Suppressor macrophage treated with lipopolysaccharide for 1 hour (primary cell): ENCODE measurements around the gene MYCT1.

Experiments
- DNase-seq, 3 donors: peaks; one replicate each; pipeline ENCODE4 v3.0.0-alpha.2; 2020 to 2022

Gene MYCT1

DNA sequence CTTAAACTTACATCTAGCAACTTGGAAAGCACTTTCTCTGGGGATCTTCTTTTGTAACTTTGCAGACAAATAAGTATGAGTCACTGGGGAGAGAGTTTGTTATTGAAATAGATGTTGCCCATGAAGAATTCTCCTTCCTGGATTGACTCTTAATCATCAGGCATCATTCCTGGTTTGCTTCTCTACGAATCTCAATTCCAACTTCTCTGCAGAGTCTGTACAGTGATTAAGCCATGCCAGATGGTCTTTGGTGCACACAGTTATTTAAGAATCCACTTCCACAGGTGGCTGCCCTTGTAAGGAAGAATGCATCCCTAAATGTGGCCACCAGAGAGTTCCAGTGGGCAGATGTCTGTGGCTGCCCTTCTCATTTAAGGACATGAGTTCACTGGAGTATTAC lies 25.7 kb downstream of the MYCT1 start:
- DNase-seq, result no peak

DNA sequence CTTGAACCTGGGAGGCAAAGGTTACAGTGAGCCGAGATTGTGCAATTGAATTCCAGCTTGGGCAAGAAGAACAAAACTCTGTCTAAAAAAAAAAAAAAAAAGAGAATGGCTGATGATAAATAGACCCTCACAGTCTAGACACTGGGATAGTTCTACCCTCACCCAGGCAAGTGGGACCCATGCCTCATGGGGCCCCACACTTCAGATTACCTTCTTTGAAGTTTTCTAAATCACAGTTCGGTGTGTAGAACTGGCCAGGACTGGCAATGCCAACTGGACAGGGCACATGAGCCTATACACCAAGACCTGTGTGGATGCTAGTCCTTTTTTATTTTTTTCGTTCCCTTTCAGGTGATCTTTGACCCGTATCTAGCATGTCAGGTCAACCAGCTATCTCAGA lies 28.6 kb downstream of the MYCT1 start:
- DNase-seq, result no peak

DNA sequence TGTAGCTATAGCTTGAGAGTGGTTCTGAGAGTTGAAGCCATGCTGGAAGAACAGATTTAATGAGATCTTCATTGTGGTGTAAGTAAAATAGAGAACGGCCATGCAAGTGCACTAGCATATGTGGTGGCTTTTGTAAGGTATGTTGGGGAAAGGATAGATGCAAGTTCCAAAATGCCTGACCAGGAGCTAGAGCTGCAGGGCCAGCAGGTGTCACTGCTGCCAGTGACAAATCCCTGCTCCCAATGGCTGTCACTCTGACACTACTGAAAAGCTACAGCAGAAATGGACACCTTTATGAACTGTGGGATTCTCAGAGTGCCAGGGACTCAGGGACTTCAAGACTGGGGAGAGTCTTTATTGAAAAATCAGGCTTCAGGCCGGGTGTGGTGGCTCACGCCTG lies 29.8 kb downstream of the MYCT1 start:
- DNase-seq, result no peak

DNA sequence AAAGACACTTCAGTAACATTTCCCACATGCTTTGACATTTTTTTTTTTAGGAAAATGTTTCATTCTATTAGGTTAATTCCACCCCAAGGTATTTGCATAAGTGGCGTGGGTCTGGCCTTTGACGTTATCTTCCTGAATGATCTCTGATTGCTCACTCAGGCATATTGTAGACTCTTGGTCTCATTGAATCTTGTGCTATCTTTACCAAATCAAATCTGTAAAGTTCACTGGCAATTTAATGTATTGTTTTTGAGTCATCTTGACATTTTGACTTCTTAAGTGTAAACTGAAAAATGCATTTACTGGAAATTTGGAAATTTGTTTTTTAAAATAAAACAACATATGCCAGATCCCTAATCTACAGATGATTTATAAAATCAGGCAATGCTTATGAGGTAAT lies 36.9 kb downstream of the MYCT1 start:
- DNase-seq, result no peak

DNA sequence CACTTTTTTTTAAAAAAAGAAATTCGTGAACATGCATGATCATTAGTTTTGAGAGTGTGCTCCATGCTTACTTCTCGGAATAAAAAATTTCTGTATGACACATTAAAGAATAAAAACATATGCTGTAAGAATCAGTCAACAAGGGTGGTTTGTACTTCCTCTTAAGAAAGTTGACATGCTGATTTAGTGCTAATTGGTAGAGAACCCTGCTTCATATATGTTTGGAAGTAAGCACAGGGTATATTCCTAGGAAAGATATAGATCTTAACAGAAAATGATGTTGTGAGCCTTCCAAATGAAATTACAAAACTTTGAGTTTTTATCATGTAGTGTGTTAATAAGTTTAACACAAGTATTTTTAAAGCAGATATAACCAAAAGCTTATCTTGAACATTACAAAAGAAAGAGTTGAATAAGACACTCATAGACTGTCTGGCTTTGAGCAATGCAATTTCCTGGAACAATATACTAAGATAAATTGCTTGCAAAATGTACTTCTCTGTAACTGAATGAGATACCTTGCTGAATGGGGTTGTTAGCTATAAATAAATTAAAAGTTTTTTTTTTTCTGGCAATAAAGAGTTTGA lies 39.1 kb downstream of the MYCT1 start:
- DNase-seq, result no peak

DNA sequence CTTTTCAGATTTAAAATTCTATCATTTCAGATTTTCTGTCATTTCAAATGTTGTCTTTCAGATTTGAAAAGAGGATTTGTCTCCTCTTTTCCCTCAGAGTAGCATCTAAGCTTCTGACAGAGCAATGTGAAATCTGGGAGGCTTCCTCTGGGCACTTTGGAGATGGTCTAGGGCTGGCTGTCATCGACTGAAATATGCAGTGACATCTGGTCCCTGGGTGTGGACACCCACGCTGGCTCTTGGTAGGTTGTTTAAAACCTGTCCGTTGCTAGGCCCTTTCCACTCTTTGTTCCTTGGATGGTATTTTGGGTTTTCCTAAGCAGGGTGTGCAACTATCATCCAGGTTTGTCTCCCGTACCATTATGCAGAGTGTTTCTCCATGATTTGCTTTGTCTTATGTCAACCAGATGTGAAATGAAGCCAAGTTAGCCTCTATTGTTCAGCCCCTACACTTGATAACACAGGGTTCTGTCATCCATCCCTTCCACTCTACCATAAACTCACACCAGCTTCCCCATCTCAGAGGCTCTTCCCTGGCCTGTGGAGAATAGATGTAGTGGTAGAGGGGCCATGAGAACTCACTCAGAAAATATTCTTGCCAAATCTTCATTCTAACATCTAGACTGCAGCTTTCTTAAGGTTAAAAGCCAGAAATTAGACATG lies 47.9 kb downstream of the MYCT1 start:
- DNase-seq, result no peak

DNA sequence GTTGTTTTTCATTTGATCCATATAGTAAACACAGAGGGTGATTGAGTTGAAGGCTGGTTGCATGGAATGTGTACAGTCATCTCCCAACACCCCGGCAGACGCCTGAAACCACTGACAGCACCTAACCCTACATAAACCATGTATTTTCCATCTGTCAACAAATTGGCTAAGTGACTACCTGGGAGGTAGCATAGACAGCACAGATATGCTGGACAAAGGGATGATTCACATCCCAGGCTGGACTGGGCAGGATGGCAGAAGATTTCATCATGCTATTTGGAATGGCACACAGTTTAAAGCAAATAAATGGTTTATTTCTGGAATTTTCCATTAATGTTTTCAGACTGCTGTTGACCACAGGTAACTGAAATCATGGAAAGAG lies 48.5 kb downstream of the MYCT1 start:
- no peak for DNase-seq

DNA sequence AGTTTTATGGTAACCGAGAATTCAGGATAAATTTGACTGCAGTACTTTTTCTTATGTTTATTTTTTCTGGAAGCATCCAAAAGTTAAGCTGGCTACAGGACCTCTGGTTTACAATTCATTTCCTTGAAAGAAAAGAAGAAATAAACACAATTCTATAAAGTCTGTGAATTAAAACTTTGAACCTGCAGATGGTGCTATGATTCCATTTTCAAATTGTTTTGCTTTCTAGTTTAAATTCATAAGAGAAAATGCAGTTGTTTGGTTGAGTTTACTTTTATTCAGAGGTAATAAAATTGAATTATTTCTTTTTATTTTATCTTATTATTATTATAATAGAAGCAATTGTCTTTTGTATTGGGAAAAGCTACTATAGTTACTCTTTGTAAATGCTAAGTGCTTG lies 51.1 kb downstream of the MYCT1 start:
- DNase-seq, result peak in 1 of 3 donors; percentile 5

DNA sequence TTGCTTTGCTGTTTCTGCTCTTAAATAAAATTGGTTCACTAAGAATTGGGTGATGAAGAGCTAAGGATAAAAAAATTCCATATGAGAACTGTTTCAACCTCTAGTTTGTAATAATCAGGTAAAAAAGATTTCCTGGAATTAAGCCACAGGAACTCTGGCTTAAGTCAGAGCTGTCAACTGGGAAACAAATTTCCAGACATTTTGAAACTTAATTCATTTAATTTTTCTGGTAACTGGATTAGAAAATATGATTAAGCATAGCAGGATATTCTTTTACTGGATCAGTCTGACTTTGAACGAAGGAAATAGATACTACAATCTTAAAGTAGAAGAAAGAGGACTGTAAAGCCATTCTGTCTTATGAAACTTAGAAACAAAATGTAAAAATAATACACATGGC lies 51.6 kb downstream of the MYCT1 start:
- no peak for DNase-seq

DNA sequence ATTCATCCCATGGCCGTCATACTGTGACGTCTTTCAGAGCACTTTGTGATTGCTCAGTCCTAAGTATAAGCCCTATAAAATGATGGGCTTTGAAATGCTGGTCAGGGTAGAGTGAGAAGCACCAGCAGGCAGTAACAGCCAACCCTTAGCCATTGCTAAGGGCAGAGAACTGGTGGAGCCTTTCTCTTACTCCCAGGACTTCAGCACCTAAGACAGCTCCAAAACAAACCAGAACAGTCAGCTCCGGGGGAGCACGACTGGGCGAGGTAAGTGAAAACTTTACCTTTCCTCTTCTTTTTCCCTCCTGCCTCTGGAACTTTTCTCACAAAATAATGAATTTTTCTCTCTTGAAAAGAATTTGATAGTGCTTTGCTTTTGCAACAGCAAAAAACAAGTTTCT lies 53.0 kb downstream of the MYCT1 start, which contains the start of gene VIP:
Gene VIP, plus strand, starts transcription at position 104 of the 400 bp plus-strand sequence. CDS start 1,381 bp downstream, outside the sequence.
- peak in 2 of 3 donors; percentile 3 to 21 for DNase-seq

DNA sequence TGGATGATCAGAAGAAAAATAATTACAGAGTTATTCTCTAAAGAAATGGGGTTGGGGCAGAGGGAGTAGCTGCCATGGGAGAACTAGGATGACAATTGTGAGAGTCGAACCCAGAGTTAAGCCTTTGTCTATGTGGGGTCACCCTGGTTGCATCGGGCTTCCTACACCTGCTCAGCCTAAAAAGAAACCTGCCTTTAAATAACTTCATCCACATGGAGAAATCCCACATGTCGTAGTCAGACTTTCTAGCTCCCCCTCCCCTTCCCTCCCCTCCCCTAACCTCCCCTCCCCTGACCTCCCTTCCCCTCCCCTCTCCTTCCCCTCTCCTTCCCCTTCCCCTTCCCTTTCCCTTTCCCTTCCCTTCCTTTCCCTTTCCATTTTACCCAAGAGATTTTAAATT lies 67.6 kb downstream of the MYCT1 start:
- DNase-seq, result no peak

DNA sequence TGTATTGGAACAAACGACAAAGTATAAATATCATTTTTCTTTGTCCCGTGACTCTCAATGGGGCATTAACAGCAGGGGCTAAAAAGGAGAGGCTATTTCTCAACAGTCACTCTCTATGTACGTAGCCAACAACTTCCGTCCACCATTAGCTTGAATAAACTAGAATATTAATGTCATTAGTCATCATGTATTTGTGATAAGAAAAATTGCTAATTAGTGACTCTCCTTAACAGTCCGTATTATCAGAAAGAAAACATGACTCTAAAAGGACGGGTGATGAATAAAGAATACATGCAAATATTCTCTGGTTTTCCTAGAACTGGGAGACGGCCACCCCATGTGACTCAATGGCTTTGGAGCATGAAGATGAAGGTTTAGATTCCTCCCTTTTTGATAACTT lies 71.5 kb downstream of the MYCT1 start:
- no peak for DNase-seq

DNA sequence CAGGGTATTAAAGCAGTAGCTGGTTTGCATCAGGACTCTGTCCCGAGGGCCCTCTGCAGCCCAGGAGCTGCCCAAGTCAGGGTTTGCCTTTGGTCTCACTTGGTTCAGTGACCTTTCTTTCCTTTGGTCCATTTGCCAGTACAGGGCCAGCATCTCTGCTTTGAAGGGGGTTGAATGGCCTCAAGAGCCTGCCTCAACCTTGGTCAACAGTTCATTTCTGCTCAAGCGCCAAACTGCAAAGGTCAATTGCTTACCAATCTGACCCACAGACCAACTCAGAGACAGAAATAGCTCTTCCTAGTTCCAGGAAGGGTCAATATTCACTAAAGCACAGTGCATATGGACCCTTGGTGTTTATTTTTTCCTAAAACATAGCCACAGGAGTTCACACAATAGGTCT lies 72.3 kb downstream of the MYCT1 start:
- DNase-seq, result no peak

DNA sequence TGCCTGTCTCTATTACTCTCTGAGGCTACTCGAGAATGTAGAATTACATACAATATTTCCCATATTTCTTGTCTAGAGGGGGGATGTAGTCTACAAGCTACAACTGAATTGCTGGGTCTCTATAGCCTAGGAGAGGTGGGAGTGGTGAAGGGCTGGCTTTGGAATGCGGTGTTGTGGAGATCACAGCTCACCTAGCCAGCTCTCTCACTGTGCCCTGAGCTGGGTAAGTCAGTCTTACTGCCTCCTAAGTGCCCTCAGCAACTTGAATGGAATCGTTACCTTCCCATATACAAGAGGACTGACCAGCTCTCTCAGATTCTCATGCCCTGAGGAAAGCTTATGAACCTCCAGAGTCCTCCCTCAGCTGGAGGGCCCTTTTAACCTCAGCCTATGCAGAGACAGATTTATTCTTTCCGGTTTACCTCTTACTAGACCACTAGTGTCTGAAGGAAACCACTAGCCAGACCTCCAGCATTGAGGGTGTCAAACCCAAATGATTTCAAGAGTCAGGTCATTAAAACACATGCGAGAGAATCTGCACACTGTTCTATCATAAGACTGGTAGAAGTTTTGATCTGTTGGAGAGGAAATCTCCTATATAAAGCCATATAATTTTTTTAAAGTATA lies 73.5 kb downstream of the MYCT1 start:
- no peak for DNase-seq
